HCT116 (cell line): Measurements from ENCODE around the gene PLCB1. TPM values are rescaled to one million over a fixed set of nuclear protein-coding genes. Genes with fewer than 3 reads are reported as not detected.

Experiments used
- ATAC-seq: fragments of 200-7000 bp; cut with Tn5 transposase; 2 replicates; pipeline ENCODE4 v1.9.1; 2020; ENCODE audit warnings: mild to moderate bottlenecking, moderate library complexity
- BruUV-seq: library from RNA; stranded (reverse); fragments of 400-500 nt; replicated peaks from 2 replicates; lab custom pipeline; 2021; lab: Mats Ljungman, UMichigan
- CTCF ChIA-PET: fragments of 300-600 bp; sonication (Branson Sonifier 250); formaldehyde crosslinking; loops from one replicate; lab custom pipeline; 2021; ENCODE audit warnings: antibody characterized with exemption; lab: Charles Lee
- POLR2A ChIA-PET: fragments of 300-600, 350-600 bp; sonication (Branson Sonifier 250); formaldehyde crosslinking; loops from one replicate; lab custom pipeline; 2021; ENCODE audit warnings: antibody characterized with exemption; lab: Charles Lee
- RAD21 ChIA-PET, 2 experiments: fragments of 300-600 bp; sonication (Branson Sonifier 250); formaldehyde crosslinking; loops; one replicate each; lab custom pipeline; 2023; ENCODE audit warnings: low total read pairs in 2 of 2; ENCODE audit not compliant: uncharacterized antibody in 2 of 2, unreplicated experiment in 2 of 2, low non-redundant PET in 1 of 2; lab: Charles Lee
- DNase-seq: peaks from one replicate; pipeline ENCODE4 v3.0.0-alpha.2; 2010; ENCODE audit warnings: low read depth, low spot score
- H2AFZ ChIP-seq: fragments of 200-600 bp; shearing (Covaris generic), sonication (generic); 2 replicates; pipeline ENCODE4 v1.6.1; 2017; ENCODE audit warnings: low read depth, mixed run types, mixed read lengths, antibody characterized with exemption, low read length; ENCODE audit not compliant: poor library complexity, severe bottlenecking
- H3K27ac ChIP-seq: 2 replicates; pipeline ENCODE4 v1.5.1; 2012; ENCODE audit warnings: low read depth, low read length
- H3K27me3 ChIP-seq: fragments of 200-600 bp; sonication (generic); 2 replicates; pipeline ENCODE4 v1.6.1; 2016; ENCODE audit warnings: mixed run types, low read length, mixed read lengths; ENCODE audit not compliant: insufficient read depth
- H3K36me3 ChIP-seq, 2 experiments: fragments of 200-500 bp in 1 of 2; fragments of 200-600 bp in 1 of 2; sonication (Bioruptor generic) in 1 of 2; sonication (generic) in 1 of 2; 2 replicates each; pipeline versions ENCODE4 v1.5.1 to v1.6.1; 2014 to 2016; ENCODE audit warnings: low read length in 2 of 2, inconsistent platforms in 1 of 2, mixed read lengths in 1 of 2, mixed run types in 1 of 2; ENCODE audit not compliant: insufficient read depth in 2 of 2, control insufficient read depth in 1 of 2
- H3K4me1 ChIP-seq, 2 experiments: fragments of 200-600 bp in 1 of 2; sonication (generic) in 1 of 2; 2 replicates each; pipeline versions ENCODE4 v1.5.1 to v1.6.1; 2012 to 2017; ENCODE audit warnings: low read length in 2 of 2, inconsistent platforms in 1 of 2, mild to moderate bottlenecking in 1 of 2, mixed read lengths in 1 of 2, mixed run types in 1 of 2, moderate library complexity in 1 of 2; ENCODE audit not compliant: insufficient read depth in 2 of 2, control insufficient read depth in 1 of 2
- H3K4me2 ChIP-seq: fragments of 200-600 bp; sonication (generic); 2 replicates; pipeline ENCODE4 v1.6.1; 2017; ENCODE audit warnings: mixed run types, low read length, mixed read lengths
- H3K4me3 ChIP-seq, 2 experiments: fragments of 200-600 bp in 1 of 2; sonication (generic) in 1 of 2; replicated peaks in 1 of 2; 2 replicates each; pipeline ENCODE4 v1.5.1; 2011 to 2016; ENCODE audit warnings: low read length in 2 of 2, control low read depth in 1 of 2, low read depth in 1 of 2, mild to moderate bottlenecking in 1 of 2, mixed read lengths in 1 of 2, mixed run types in 1 of 2
- H3K79me2 ChIP-seq: fragments of 200-600 bp; sonication (generic); 2 replicates; pipeline ENCODE4 v1.6.1; 2017; ENCODE audit warnings: mild to moderate bottlenecking, mixed run types, low read length, moderate library complexity, mixed read lengths; ENCODE audit not compliant: insufficient read depth
- H3K9ac ChIP-seq: fragments of 200-600 bp; sonication (generic); 2 replicates; pipeline ENCODE4 v1.6.1; 2016; ENCODE audit warnings: low read length, mixed read lengths
- H3K9me2 ChIP-seq: fragments of 200-600 bp; sonication (generic), shearing (Covaris generic); 2 replicates; pipeline ENCODE4 v1.6.1; 2017; ENCODE audit warnings: mixed run types, mild to moderate bottlenecking, moderate library complexity; ENCODE audit not compliant: insufficient read depth
- H3K9me3 ChIP-seq, 2 experiments: fragments of 200-500 bp in 1 of 2; fragments of 200-600 bp in 1 of 2; sonication (Bioruptor generic) in 1 of 2; sonication (generic) in 1 of 2; 2 replicates each; pipeline ENCODE4 v1.6.1; 2014 to 2017; ENCODE audit warnings: low read length in 2 of 2, mixed read lengths in 2 of 2, inconsistent platforms in 1 of 2, low read depth in 1 of 2, mild to moderate bottlenecking in 1 of 2, mixed run types in 1 of 2, moderate library complexity in 1 of 2; ENCODE audit not compliant: control insufficient read depth in 1 of 2, insufficient read depth in 1 of 2
- H4K20me1 ChIP-seq: fragments of 200-600 bp; sonication (generic), shearing (Covaris generic); 2 replicates; pipeline ENCODE4 v1.6.1; 2017; ENCODE audit warnings: mixed run types, mild to moderate bottlenecking, moderate library complexity; ENCODE audit not compliant: insufficient read depth
- ATF3 ChIP-seq: IDR thresholded peaks from 2 replicates; pipeline ENCODE4 v1.6.1; 2012
- CBX3 ChIP-seq: IDR thresholded peaks from 2 replicates; pipeline ENCODE4 v1.6.1; 2012; ENCODE audit warnings: low read depth
- CEBPB ChIP-seq: IDR thresholded peaks from 2 replicates; pipeline ENCODE4 v1.6.1; 2012; ENCODE audit warnings: low read depth
- CTCF ChIP-seq, 3 experiments: fragments of 200-600 bp in 1 of 3; sonication (generic) in 1 of 3; IDR thresholded peaks in 2 of 3; conservative IDR thresholded peaks in 1 of 3; 2 replicates each; pipeline ENCODE4 v1.5.1; 2012 to 2017; ENCODE audit warnings: low read depth in 2 of 3, low read length in 2 of 3, antibody characterized with exemption in 1 of 3, borderline replicate concordance in 1 of 3, control low read depth in 1 of 3, mild to moderate bottlenecking in 1 of 3, mixed read lengths in 1 of 3, mixed run types in 1 of 3, moderate library complexity in 1 of 3; ENCODE audit not compliant: insufficient read depth in 1 of 3
- JUND ChIP-seq: IDR thresholded peaks from 2 replicates; pipeline ENCODE4 v1.6.1; 2012
- POLR2AphosphoS5 ChIP-seq: IDR thresholded peaks from 2 replicates; pipeline ENCODE4 v1.6.1; 2011; ENCODE audit warnings: mild to moderate bottlenecking, low read depth, low read length, moderate library complexity
- RAD21 ChIP-seq: IDR thresholded peaks from 2 replicates; pipeline ENCODE4 v1.6.1; 2012; ENCODE audit warnings: low read depth, mild to moderate bottlenecking
- REST ChIP-seq: IDR thresholded peaks from 2 replicates; pipeline ENCODE4 v1.6.1; 2012; ENCODE audit warnings: low read depth
- SIN3A ChIP-seq: IDR thresholded peaks from 2 replicates; pipeline ENCODE4 v1.6.1; 2012; ENCODE audit warnings: low read depth
- TCF7L2 ChIP-seq: IDR thresholded peaks from 2 replicates; pipeline ENCODE4 v1.7.0; 2011; ENCODE audit warnings: borderline replicate concordance, inconsistent platforms; ENCODE audit not compliant: insufficient read depth, insufficient read length; ENCODE audit errors: extremely low read depth
- ZFX ChIP-seq: fragments of 450-650 bp; IDR thresholded peaks from 2 replicates; pipeline ENCODE4 v1.6.1; 2017
- intact Hi-C: fragments of 100-400 bp; cut with micrococcal nuclease; formaldehyde crosslinking; loops from 2 replicates; pipeline ENCODE4 v1.10.0; 2022
- total RNA-seq: library from RNA; stranded (reverse); gene quantifications from one replicate; pipeline ENCODE4 v1.2.1, GENCODE V29; 2021; ENCODE audit not compliant: unreplicated experiment

Gene PLCB1
- total RNA-seq, 1 experiment from 2014 or later = 15.8 TPM

GRCh38 chr20:8357703-8358102 lies 225.6 kb downstream of the PLCB1 start:
- no peaks in the 10 kb centered on the region for H3K9me3 ChIP-seq
- ChIA-PET CTCF (no interaction called here), POLR2A (no interaction called here), RAD21 (no interaction called here)
- intact Hi-C loops = no loop called here
- H3K9ac ChIP-seq = no peak overlapping the region
- H3K27me3 ChIP-seq = no peaks in the 10 kb centered on the region
- H3K4me1 ChIP-seq = no peaks in the 10 kb centered on the region
- H3K36me3 ChIP-seq = no peaks in the 10 kb centered on the region
- no peak for DNase-seq
- TF ChIP-seq JUND (no peak), ATF3 (no peak), REST (no peak), POLR2AphosphoS5 (no peak), CEBPB (no peak), CBX3 (no peak), RAD21 (no peak)
- H2AFZ ChIP-seq = no peak overlapping the region
- H3K79me2 ChIP-seq = no peaks in the 10 kb centered on the region
- no peaks in the 10 kb centered on the region for H3K9me2 ChIP-seq
- no peaks in the 10 kb centered on the region for H4K20me1 ChIP-seq
- no peak overlapping the region for H3K27ac ChIP-seq
- no peak overlapping the region for H3K4me2 ChIP-seq
- no TSS peak for BruUV-seq
- no peak for ATAC-seq
- no peak overlapping the region for H3K4me3 ChIP-seq

- ATAC-seq = no peak
- Histone ChIP-seq H3K9me3 (no peaks in the 10 kb centered on the region), H3K4me1 (no peaks in the 10 kb centered on the region), H4K20me1 (no peaks in the 10 kb centered on the region), H3K4me2 (no peak overlapping the region), H3K36me3 (no peaks in the 10 kb centered on the region), H3K79me2 (no peaks in the 10 kb centered on the region), H3K27ac (no peak overlapping the region), H2AFZ (no peak overlapping the region), H3K9me2 (no peaks in the 10 kb centered on the region), H3K4me3 (no peak overlapping the region), H3K9ac (no peak overlapping the region), H3K27me3 (no peaks in the 10 kb centered on the region)
- RAD21 ChIA-PET = no interaction called here
- DNase-seq = no peak
- intact Hi-C loops = no loop called here
- CTCF ChIA-PET = no interaction called here
- POLR2A ChIA-PET = no interaction called here
- BruUV-seq = no TSS peak
- TF ChIP-seq ATF3 (no peak), SIN3A (no peak), RAD21 (no peak), CTCF (IDR thresholded peaks at IDR 0.05 in 2 of 3, conservative IDR thresholded peaks at IDR 0.05 in 1 of 3; ENCODE audit: borderline replicate concordance in 1 of 3, insufficient read depth in 1 of 3, low read depth in 2 of 3, low read length in 2 of 3) (no peak), TCF7L2 (no peak), ZFX (no peak)
Measured at GRCh38 chr20:8360035-8360434, 228.0 kb downstream of the PLCB1 start.
